HG02943 (cell line): Measurements from ENCODE around the gene GNB1L.

Experiments used
- ATAC-seq: cut with Tn5 transposase; IDR thresholded peaks from one replicate; pipeline ENCODE4 v1.9.1; 2021; ENCODE audit warnings: mild to moderate bottlenecking, low read depth, moderate library complexity; ENCODE audit not compliant: unreplicated experiment

GNB1L gene

GRCh38 chr22:19877626-19878339 is 23.1 kb upstream of the GNB1L start:
- ATAC-seq = no peak

DNA sequence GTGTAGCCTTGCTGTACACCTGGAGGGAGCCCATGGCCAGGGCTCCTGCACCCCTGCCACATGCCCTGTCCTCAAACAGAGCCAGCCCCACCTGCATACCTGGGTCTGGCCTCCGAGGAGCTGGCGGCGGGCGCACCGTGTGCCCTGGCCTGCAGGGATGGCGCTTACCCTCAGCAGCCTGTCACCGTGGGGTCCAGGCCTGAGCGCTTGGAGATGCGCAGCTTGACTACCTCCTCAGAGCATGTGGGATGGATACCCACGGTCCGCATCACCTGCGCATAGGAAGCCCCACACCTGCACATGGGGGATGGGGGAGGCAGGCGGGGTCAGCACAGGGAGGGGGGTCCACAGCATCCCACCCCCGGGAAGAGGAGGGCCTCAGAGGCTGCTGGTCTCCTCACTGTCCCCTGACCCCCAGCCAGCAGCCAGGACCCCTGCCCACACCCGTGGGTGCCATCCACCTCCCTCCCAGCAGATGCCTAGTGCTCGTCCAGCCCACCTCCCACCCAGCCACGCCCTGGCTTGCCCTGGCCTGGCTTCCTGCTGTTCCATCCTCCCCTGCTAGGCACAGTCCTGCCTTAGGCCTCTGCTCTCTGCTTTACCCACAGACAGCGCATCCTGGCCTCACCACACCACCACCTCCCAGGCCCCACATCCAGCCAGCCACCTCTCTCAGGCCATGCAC is 22.4 kb upstream of the GNB1L start:
- no peak for ATAC-seq

GRCh38 chr22:19876314-19876940 is 21.8 kb upstream of the GNB1L start:
- ATAC-seq = no peak

DNA sequence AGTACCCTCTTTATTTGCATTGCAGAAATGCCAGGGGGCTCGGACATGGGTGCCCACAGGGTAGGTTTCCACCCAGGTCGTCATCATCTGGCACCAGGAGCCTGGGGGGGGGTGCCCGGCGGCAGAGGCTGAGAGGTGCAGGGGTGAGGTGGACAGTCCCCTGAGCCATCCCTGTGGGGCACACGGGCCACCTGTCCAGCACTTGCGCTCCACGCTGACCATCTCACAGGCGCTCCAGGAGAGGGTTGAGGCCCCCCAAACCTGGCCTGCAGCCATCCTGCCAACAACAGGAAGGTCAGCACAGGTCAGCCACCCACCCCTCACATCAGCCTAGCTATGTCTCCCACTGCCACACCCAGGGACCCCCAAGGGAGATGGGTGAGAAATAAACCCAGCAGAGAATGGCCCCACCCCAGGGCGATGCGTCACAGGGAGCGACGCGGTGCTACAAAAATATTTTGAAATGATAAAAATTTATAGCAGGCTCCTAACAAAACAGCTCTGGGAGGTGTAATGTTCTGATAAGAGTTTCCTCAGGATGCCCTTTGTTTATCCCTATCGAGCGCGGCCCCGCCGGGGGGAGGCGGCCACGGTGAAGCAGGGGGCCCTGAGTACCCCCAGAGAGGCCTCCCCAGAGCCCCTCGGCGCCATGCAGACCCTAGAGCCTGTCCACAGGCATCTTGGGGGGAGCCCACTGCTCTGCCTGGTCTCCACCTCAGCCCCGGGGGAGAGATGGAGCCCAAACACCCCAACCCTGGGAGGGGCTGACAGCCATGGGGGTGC is 21.0 kb upstream of the GNB1L start:
- no peak for ATAC-seq

GRCh38 chr22:19875061-19875530 is 20.4 kb upstream of the GNB1L start:
- no peak for ATAC-seq

GRCh38 chr22:19874307-19875060 is 19.8 kb upstream of the GNB1L start:
- ATAC-seq = no peak

- ATAC-seq = no peak
These were observed 19.3 kb upstream of the GNB1L start for GRCh38 chr22:19873960-19874306.

DNA sequence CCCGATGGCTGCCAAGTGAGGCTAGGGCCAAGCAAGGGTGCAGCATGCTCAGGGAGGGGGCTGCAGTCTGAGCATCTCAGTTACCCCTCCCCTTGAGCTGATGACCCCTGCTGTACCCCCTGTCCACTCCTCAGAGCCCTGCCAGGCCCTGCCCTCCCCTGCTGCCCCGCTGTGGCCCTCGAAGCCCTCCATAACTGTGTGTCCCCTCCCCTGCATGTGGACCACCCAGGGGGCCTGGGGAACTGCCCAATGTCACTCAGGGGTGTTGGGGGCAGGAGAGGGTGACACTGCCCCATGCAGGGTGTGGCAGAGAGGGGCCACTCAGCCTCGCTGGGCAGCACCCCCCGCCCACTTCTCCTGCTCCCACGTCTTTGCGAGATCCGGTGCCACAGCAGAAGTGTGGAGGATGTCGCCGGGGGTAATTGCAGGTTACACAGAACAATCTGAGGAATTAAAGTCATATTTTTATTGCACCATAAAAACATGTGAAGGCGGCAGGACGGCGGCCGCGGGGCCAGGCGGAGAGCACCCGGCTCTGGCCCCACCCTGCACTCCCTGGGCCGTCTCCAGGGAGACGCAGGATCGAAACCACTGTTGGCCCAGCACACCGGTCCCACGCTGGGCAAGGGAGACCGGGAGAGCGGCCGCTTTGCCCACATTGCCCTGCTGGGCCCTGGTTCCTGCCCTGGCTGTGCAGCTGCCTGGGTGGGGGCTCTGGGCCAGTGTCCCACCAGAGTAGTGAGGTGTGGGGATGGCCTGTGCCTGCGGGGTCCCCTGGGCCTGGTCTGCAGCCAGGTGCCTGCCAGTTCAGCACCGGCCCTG is 18.7 kb upstream of the GNB1L start:
- no peak for ATAC-seq

DNA sequence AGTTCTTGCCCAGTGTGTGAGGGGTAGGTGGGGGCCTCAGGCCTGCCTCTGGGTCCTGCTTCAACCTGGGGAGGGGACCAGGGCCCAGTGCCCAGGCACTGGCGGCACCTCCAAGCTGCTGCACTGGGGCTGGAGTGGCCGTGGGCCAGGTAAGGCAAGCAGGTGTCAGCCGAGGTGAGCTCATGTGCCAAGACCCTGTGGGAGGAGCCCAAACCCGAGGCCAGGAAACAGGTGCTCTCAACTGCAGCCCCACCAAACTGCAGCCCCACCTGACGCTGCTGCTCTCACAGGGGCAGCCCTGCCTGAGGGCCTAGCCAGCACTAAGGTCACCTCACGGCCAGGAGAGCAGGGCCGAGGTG is 18.1 kb upstream of the GNB1L start:
- ATAC-seq = no peak

- ATAC-seq = no peak
These were observed 17.4 kb upstream of the GNB1L start for GRCh38 chr22:19871845-19872778.

GRCh38 chr22:19871023-19871844 is 16.6 kb upstream of the GNB1L start:
- ATAC-seq = no peak

GRCh38 chr22:19870153-19871022 is 15.7 kb upstream of the GNB1L start:
- no peak for ATAC-seq

DNA sequence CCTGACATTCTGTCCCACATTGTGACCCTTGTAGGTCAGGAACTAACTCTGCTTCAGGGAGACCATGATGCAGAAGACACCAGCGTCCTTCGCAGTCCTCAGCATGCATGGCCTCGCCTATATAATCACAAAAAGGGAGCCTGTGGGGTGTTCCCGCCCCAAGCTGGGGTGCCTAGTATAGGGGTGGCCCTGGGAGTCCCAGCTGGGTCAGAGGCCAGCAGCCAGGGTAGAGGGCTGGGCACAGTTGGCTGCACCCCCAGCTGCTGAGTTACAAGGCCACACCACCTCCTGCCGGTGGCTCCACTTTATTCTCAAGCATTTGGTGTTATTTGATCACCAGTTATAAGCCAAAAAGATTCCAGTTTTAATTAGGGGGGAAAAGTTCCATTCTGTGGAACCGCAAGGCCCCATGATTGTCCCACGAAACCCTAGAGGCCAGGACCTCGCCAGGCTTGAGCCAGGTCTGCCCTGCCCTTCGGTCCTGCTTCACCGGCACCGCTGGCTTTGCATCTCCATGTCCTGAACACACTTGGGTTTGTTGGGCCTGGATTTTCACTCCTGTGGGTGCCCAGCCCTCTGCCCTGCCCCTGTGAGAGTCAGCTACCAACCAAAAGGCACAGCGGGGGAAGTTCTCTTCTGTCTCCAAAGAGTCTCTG is 15.0 kb upstream of the GNB1L start:
- no peak for ATAC-seq

DNA sequence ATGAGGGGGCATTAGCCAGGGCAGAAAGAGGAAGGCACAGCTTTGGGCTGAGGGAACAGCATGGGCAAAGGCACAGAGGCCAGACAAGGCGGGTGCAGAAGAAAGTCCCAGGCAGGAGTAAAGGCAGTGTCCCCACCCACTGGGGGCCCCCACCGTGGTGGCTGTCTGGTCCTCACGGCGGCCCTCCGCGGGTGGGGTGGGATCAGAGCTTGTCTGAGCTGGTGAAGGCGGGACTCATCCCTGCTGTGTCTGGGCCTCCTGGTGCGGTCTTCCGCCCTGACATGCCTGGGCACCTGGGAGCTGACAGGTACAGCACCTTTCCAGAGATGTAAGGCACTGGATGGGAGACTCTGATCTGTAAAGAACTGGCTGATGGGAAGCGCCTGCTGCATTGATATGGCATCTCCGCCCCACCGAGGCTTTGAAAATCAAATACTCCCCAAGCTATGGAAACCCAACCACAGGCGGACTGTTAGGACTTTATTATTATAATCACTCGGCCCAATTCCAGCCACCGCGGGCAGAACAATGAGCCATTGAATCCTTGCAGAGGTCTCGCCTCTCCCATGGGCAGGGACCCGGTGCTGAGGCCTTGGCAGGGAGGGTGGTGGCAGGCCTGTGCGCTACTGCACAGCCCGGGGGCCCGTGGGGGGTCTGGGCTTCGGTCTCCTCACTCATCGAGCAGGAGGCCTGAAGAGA is 14.2 kb upstream of the GNB1L start:
- ATAC-seq = no peak

- ATAC-seq = no peak
These were observed 13.7 kb upstream of the GNB1L start for GRCh38 chr22:19868333-19868732.

DNA sequence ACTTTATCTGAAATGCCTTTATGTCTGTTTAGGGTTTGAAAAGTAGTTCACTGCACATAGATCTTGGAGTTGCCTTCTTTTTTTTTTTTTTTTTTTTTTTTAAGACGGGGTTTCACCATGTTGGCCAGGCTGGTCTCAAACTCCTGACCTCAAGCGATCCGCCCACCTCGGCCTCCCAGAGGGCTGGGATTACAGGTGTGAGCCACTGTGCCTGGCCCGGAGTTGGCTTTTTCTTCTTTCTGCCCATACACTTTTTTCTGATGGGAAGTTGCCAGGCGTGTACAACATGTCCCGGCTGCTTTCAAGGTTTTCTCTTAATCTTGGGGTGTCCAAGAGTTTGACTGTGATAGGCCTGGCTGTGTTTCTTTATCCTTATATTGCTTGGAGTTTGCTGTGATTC is 12.9 kb upstream of the GNB1L start:
- no peak for ATAC-seq
